Right lobe of liver (tissue), 6 donors: ENCODE data around the gene ACSL1. TPM values are rescaled to one million over a fixed set of nuclear protein-coding genes. Genes with fewer than 3 reads are reported as not detected.
A peak's percentile ranks its signal among the peaks of the same experiment; 100 is the strongest.
"Not testable (repeated sequence)": the region's sequence is repeated elsewhere in the genome, so short reads cannot be mapped to it uniquely, and the experiment has no call there.

Source experiments
- ATAC-seq, 4 donors: fragments of 200-7000 bp; cut with Tn5 transposase; one replicate each; pipeline ENCODE4 v1.9.1; 2020; ENCODE audit warnings: mild to moderate bottlenecking in 4 of 4, moderate library complexity in 4 of 4
- DNase-seq, 3 donors: peaks; one replicate each; pipeline ENCODE4 v3.0.0-alpha.2; 2020
- H3K27ac ChIP-seq, 3 donors: fragments of 200-600 bp; one replicate each; pipeline ENCODE4 v1.8.0; 2022
- H3K27me3 ChIP-seq, 2 donors: fragments of 200-600 bp; one replicate each; pipeline ENCODE4 v1.8.0; 2022
- H3K36me3 ChIP-seq, 4 donors: fragments of 200-600 bp; sonication (generic) in 1 of 4; one replicate each; pipeline versions ENCODE4 v1.5.1 to v1.8.0; 2017 to 2022; ENCODE audit warnings: control low read depth in 1 of 4
- H3K4me1 ChIP-seq, 4 donors: fragments of 200-600 bp; sonication (generic) in 1 of 4; one replicate each; pipeline versions ENCODE4 v1.5.1 to v1.8.0; 2017 to 2022; ENCODE audit warnings: control low read depth in 1 of 4
- H3K4me3 ChIP-seq, 3 donors: fragments of 200-600 bp; one replicate each; pipeline ENCODE4 v1.8.0; 2022
- H3K9me3 ChIP-seq, 4 donors: fragments of 200-600 bp; sonication (generic) in 1 of 4; one replicate each; pipeline versions ENCODE4 v1.5.1 to v1.8.0; 2017 to 2022; ENCODE audit warnings: control low read depth in 1 of 4
- POLR2A ChIP-seq: fragments of 450-650 bp; IDR thresholded peaks from one replicate; pipeline ENCODE4 v1.6.1; 2017; ENCODE audit warnings: antibody characterized with exemption, mild to moderate bottlenecking
- WGBS: methylation state at CpG from one replicate; pipeline ENCODE4 v1.1.6; 2018; ENCODE audit warnings: low coverage, low lambda C conversion rate; ENCODE audit not compliant: insufficient coverage; ENCODE audit errors: missing lambda C conversion rate; 5-methylcytosine and 5-hydroxymethylcytosine counted together
- intact Hi-C, 2 donors: fragments of 100-400 bp; cut with DNase I; formaldehyde crosslinking; loops; one replicate each; pipeline versions ENCODE4 v1.11.2 to v1.14.1; 2022
- total RNA-seq, 6 experiments: library from RNA; depleted of rRNA in 2 of 6; stranded (reverse); fragments of >200 nt in 2 of 6; fragmentation: NEBNext Ultra II Directional in 3 of 6; extraction: Animal tissue kit (Norgen Biotek cat#: 25700) in 3 of 6; gene quantifications; one replicate each; pipeline versions ENCODE4 v1.1.0 to v1.2.4, GENCODE V29; 2016 to 2023
- TF ChIP-seq, protein P1 (sequence below), 4 donors: fragments of 200-600 bp in 3 of 4; fragments of 450-650 bp in 1 of 4; IDR thresholded peaks; one replicate each; pipeline versions ENCODE4 v1.5.1 to v1.8.0; 2016 to 2022; ENCODE audit warnings: antibody characterized with exemption in 4 of 4, mild to moderate bottlenecking in 2 of 4
- donor health status: DM: no; HTN: yes; CAD: no.
- donor health status: DM: no; HTN: no; CAD: no.
- donor health status: DM: no; HTN: no; CAD: no.
- donor health status: DM: no; HTN: yes; CAD: no.
- donor health status: DM: no; HTN: yes; CAD: no.

The ACSL1 gene
- total RNA-seq, 6 experiments from 2014 or later = 544 to 1,154 (median 743) TPM

DNA sequence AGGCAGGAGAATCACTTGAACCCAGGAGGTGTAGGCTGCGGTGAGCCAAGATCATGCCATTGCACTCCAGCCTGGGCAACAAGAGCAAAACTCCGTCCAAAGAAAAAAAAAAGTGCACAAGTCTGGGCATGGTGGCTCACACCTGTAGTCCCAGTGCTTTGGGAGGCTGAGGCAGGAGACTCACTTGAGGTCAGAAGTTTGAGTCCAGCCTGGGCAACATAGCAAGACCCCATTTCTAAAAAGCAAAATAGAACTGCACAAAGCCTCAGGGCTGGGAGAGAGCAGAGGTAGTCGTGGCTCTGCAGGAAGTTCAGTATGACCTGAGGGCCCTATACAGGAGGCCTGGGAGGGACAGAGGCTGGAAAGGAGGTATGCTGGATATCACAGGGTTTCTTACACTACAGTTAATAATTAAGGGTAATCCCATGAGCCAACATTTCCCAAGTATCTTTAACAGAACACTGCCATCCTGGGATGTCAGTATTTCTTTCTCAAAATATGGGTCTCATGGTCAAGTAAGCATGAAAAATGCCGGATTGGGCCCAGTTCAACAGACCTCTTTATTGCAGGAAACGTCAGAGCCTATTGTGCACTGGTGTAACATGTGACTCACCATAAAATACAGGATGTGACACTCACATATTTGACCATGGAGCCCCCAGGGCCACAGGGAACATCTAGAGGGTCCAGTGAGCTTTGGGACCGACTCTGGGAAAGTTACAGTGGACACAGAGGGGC, 37.8 kb downstream of the ACSL1 start:
- ATAC-seq (peak in 1 of 4 donors; percentile 3), DNase-seq (no peak)
- TF ChIP-seq, protein P1, sequence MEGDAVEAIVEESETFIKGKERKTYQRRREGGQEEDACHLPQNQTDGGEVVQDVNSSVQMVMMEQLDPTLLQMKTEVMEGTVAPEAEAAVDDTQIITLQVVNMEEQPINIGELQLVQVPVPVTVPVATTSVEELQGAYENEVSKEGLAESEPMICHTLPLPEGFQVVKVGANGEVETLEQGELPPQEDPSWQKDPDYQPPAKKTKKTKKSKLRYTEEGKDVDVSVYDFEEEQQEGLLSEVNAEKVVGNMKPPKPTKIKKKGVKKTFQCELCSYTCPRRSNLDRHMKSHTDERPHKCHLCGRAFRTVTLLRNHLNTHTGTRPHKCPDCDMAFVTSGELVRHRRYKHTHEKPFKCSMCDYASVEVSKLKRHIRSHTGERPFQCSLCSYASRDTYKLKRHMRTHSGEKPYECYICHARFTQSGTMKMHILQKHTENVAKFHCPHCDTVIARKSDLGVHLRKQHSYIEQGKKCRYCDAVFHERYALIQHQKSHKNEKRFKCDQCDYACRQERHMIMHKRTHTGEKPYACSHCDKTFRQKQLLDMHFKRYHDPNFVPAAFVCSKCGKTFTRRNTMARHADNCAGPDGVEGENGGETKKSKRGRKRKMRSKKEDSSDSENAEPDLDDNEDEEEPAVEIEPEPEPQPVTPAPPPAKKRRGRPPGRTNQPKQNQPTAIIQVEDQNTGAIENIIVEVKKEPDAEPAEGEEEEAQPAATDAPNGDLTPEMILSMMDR (IDR thresholded peaks at IDR 0.05) = no peak
- no peak for TF ChIP-seq POLR2A
- peaks cover 0 to 28% (median 6%) of the 10 kb centered on the region in 4 donors for H3K4me1 ChIP-seq
- H3K27ac ChIP-seq = no peak overlapping the region
- 60% methylated on average over 3 of the region's 6 CpGs for WGBS
- no peaks in the 10 kb centered on the region for H3K27me3 ChIP-seq
- H3K4me3 ChIP-seq = no peak overlapping the region
- H3K9me3 ChIP-seq = no peaks in the 10 kb centered on the region
- intact Hi-C loops = no loop called here
- peaks cover 0 to 97% (median 54%) of the 10 kb centered on the region in 4 donors for H3K36me3 ChIP-seq

DNA sequence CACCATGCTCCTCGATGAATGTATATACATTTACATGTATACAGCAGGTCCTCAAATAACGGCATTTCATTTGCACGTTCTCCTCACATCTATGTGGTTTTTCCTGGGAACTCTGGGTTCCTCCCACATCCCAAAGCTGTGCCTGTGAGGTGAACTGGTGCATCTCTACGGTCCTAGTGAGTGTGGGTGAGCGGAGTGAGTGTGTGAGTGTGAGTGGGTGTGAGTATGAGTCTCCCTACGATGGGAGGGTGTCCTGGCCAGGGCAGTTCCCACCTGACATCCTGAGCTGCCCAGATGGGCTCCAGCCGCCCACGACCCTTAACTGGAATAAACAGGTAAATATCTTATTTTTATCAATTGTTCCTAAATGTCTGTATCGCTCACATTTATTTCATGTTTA, 40.0 kb downstream of the ACSL1 start:
- DNase-seq (no peak), ATAC-seq (peak in 2 of 4 donors; percentile 10 to 40)
- TF ChIP-seq, protein P1 (IDR thresholded peaks at IDR 0.05) = no peak
- WGBS = 85% methylated on average over 8 of the region's 9 CpGs
- Histone ChIP-seq H3K27ac (no peak overlapping the region), H3K27me3 (no peaks in the 10 kb centered on the region), H3K9me3 (no peaks in the 10 kb centered on the region), H3K36me3 (peaks cover 0 to 93% (median 59%) of the 10 kb centered on the region in 4 donors), H3K4me3 (no peak overlapping the region), H3K4me1 (peaks cover 0 to 21% (median 10%) of the 10 kb centered on the region in 4 donors)
- intact Hi-C loops = no loop called here

DNA sequence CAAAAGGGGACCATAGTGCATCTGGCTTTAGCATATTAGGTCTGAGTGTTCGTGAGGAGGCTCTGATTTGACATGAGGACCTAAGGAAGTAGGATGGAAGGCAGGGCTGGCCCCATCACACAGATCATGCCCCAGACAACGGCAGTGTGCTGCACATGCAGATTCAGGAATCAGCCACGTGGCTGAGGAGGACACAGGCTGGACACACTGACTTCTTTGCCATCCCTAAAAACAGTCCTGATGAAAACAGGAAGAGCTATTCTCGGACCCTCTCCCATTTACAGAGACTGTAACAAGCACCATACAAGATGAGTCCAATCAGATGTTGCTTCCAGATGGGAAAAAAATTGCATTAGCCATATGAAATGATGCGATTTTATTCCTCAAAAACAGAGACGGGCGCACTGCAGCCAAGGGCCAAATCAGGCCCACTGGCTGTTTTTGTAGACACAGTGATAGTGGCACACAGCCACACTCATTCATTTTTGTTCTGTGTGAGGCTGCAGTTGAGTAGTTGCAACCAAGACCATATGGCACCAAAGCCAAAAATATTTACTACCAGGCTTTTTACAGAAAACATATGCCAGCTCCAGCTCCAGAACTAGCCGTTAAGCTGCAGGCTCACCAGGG, 41.0 kb downstream of the ACSL1 start:
- intact Hi-C loops = no loop called here
- TF ChIP-seq POLR2A = no peak
- TF ChIP-seq, protein P1 (IDR thresholded peaks at IDR 0.05) = no peak
- Histone ChIP-seq H3K36me3 (peaks cover 0 to 95% (median 59%) of the 10 kb centered on the region in 4 donors), H3K4me1 (peaks cover 0 to 28% (median 12%) of the 10 kb centered on the region in 4 donors), H3K27ac (no peak overlapping the region), H3K9me3 (no peaks in the 10 kb centered on the region), H3K4me3 (no peak overlapping the region), H3K27me3 (no peaks in the 10 kb centered on the region)
- WGBS = 74% methylated on average over 7 of the region's 8 CpGs
- DNase-seq (no peak), ATAC-seq (peak in 2 of 4 donors; percentile 2 to 4)

DNA sequence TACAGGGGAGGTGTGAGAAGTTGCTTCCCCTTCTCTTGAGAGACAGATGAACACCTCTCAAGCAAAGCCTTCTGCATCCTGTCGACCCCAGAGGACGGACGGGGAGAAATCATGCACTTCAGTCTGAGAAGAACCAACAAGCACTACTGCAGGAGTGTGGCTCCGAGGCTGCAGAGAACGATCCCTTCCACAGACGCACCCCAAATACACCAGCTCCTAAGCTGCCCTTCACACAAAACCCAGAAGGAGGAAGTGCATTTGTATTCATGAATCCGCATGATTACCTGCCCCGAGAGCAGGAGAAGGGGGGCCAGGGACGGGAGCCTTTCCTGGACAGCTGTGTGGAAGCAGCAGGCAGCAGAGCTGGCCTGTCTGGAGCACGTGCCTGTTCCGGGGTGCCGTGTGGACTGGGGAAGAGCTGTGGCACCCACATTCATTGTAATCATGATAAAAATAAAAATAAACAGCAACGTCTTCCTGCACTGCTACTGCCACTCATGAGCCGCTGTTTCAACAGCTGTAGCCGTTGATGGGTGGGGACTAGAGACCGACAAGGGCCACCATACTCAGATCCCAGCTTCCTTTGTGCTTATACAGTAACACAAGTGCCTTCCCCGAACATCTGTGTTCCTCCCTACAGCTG, 42.9 kb downstream of the ACSL1 start:
- peak in 3 of 4 donors; percentile 8 to 36 (median 10) for ATAC-seq
- Histone ChIP-seq H3K36me3 (peaks cover 0 to 98% (median 57%) of the 10 kb centered on the region in 4 donors), H3K27me3 (no peaks in the 10 kb centered on the region), H3K9me3 (no peaks in the 10 kb centered on the region), H3K27ac (no peak overlapping the region), H3K4me3 (no peak overlapping the region), H3K4me1 (peaks cover 0 to 47% (median 21%) of the 10 kb centered on the region in 4 donors)
- no peak for TF ChIP-seq POLR2A
- TF ChIP-seq, protein P1 (IDR thresholded peaks at IDR 0.05) = no peak
- intact Hi-C loops = no loop called here
- 56% methylated on average over 14 of the region's 17 CpGs for WGBS
- peak in 1 of 3 donors; percentile 46 for DNase-seq

DNA sequence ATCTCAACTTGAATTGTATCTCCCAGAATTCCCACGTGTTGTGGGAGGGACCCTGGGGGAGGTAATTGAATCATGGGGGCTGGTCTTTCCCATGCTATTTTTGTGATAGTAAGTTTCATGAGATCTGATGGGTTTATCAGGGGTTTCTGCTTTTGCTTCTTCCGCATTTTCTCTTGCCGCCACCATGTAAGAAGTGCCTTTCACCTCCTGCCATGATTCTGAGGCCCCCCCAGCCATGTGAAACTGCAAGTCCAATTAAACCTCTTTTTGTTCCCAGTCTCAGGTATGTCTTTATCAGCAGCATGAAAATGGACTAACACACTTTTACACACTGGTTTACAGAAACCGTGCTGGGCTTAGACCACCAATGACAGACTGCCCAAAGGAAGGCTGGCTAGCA, 46.6 kb downstream of the ACSL1 start:
- ATAC-seq, intact Hi-C loops, H3K4me3 ChIP-seq, DNase-seq, H3K27ac ChIP-seq, H3K9me3 ChIP-seq, H3K27me3 ChIP-seq: not testable (repeated sequence)
- WGBS = 86% methylated on average over 3 of the region's 4 CpGs
- H3K4me1 ChIP-seq = peaks cover 0 to 60% (median 27%) of the 10 kb centered on the region in 4 donors
- H3K36me3 ChIP-seq = peaks cover 0 to 95% (median 48%) of the 10 kb centered on the region in 4 donors
